Thyroid gland (tissue), 4 donors: ENCODE results near the gene VASH1. TPM values are rescaled to one million over a fixed set of nuclear protein-coding genes. Genes with fewer than 3 reads are reported as not detected.

Source experiments
- DNase-seq, 2 donors: peaks; one replicate each; pipeline ENCODE4 v3.0.0-alpha.2; 2019
- H3K27ac ChIP-seq, 3 donors: fragments of 200-600 bp; sonication (generic); 1 replicate in 2 of 3; 2 replicates in 1 of 3; pipeline ENCODE4 v1.5.1; 2016 to 2019; ENCODE audit warnings: mild to moderate bottlenecking in 1 of 3, moderate library complexity in 1 of 3
- H3K27me3 ChIP-seq: fragments of 200-600 bp; sonication (generic); one replicate; pipeline ENCODE4 v1.5.1; 2019
- H3K36me3 ChIP-seq, 2 donors: fragments of 200-600 bp; sonication (generic); one replicate each; pipeline ENCODE4 v1.5.1; 2016 to 2019
- H3K4me1 ChIP-seq, 2 donors: fragments of 200-600 bp; sonication (generic); one replicate each; pipeline ENCODE4 v1.5.1; 2017 to 2019
- H3K4me3 ChIP-seq, 3 donors: fragments of 200-600 bp; sonication (generic); replicated peaks in 1 of 3; 1 replicate in 2 of 3; 2 replicates in 1 of 3; pipeline ENCODE4 v1.5.1; 2016; ENCODE audit warnings: mild to moderate bottlenecking in 1 of 3
- H3K9me3 ChIP-seq: fragments of 200-600 bp; sonication (generic); one replicate; pipeline ENCODE4 v1.5.1; 2017
- CTCF ChIP-seq, 6 experiments: fragments of 200-600 bp in 3 of 6; fragments of 450-650 bp in 3 of 6; sonication (generic) in 3 of 6; IDR thresholded peaks; one replicate each; pipeline ENCODE4 v1.5.1; 2016 to 2019; ENCODE audit warnings: antibody characterized with exemption in 6 of 6, mild to moderate bottlenecking in 2 of 6, inconsistent platforms in 1 of 6, moderate library complexity in 1 of 6
- POLR2A ChIP-seq, 2 donors: fragments of 450-650 bp; IDR thresholded peaks; one replicate each; pipeline ENCODE4 v1.6.1; 2017; ENCODE audit warnings: antibody characterized with exemption in 2 of 2, mild to moderate bottlenecking in 2 of 2, moderate library complexity in 1 of 2
- WGBS, 2 donors: methylation state at CpG; one replicate each; pipeline ENCODE4 v1.1.5; 2017; 5-methylcytosine and 5-hydroxymethylcytosine counted together
- intact Hi-C: fragments of 100-400 bp; cut with DNase I; formaldehyde crosslinking; loops from one replicate; pipeline ENCODE4 v1.15.1; 2023
- total RNA-seq, 4 donors: library from RNA; depleted of rRNA; stranded (reverse); fragments of >200 nt; gene quantifications; one replicate each; pipeline ENCODE4 v1.2.3, GENCODE V29; 2016

VASH1 gene
- total RNA-seq, 4 donors from 2014 or later = 2.3 to 5.0 (median 3.1) TPM

GRCh38 chr14:76776428-76777251 lies 15.4 kb downstream of the VASH1 start:
- TF ChIP-seq CTCF (IDR thresholded peaks at IDR 0.05) = no peak
- no peak for TF ChIP-seq POLR2A (IDR thresholded peaks at IDR 0.05)
- H3K4me3 ChIP-seq = no peak overlapping the region
- H3K9me3 ChIP-seq = no peaks in the 10 kb centered on the region
- peaks cover 0 to 22% of the 10 kb centered on the region in 2 donors for H3K4me1 ChIP-seq
- intact Hi-C loops = no loop called here
- no peak overlapping the region for H3K27ac ChIP-seq
- peaks cover 0 to 1% of the 10 kb centered on the region in 2 donors for H3K36me3 ChIP-seq
- DNase-seq = no peak
- no peaks in the 10 kb centered on the region for H3K27me3 ChIP-seq
- 74 to 79% methylated on average over 5 to 6 of the region's 10 CpGs for WGBS, 2 donors

GRCh38 chr14:76777721-76778120 lies 16.5 kb downstream of the VASH1 start:
- TF ChIP-seq POLR2A (IDR thresholded peaks at IDR 0.05) (no peak), CTCF (IDR thresholded peaks at IDR 0.05) (no peak)
- H3K36me3 ChIP-seq = peaks cover 6 to 11% of the 10 kb centered on the region in 2 donors
- peaks cover 0 to 14% of the 10 kb centered on the region in 2 donors for H3K4me1 ChIP-seq
- intact Hi-C loops = no loop called here
- WGBS, 2 donors = 64 to 77% methylated on average over 9 of the region's 9 CpGs
- no peak overlapping the region for H3K4me3 ChIP-seq
- no peaks in the 10 kb centered on the region for H3K27me3 ChIP-seq
- H3K27ac ChIP-seq = no peak overlapping the region
- DNase-seq = no peak
- H3K9me3 ChIP-seq = no peaks in the 10 kb centered on the region

- no peak overlapping the region for H3K4me3 ChIP-seq
- WGBS, 2 donors = 85 to 89% methylated on average over 15 to 16 of the region's 16 CpGs
- no peak for DNase-seq
- intact Hi-C loops = no loop called here
- no peaks in the 10 kb centered on the region for H3K9me3 ChIP-seq
- H3K27ac ChIP-seq = no peak overlapping the region
- no peak for TF ChIP-seq POLR2A (IDR thresholded peaks at IDR 0.05)
- no peak for TF ChIP-seq CTCF (IDR thresholded peaks at IDR 0.05)
- no peaks in the 10 kb centered on the region for H3K27me3 ChIP-seq
- peaks cover 0 to 8% of the 10 kb centered on the region in 2 donors for H3K4me1 ChIP-seq
- H3K36me3 ChIP-seq = peaks cover 6 to 11% of the 10 kb centered on the region in 2 donors
Observed at GRCh38 chr14:76778546-76779215, 17.4 kb downstream of the VASH1 start.

GRCh38 chr14:76779221-76780057 lies 18.2 kb downstream of the VASH1 start:
- Histone ChIP-seq H3K27ac (no peak overlapping the region), H3K27me3 (no peaks in the 10 kb centered on the region), H3K9me3 (no peaks in the 10 kb centered on the region), H3K4me1 (peaks cover 0 to 5% of the 10 kb centered on the region in 2 donors), H3K4me3 (no peak overlapping the region), H3K36me3 (peaks cover 6 to 11% of the 10 kb centered on the region in 2 donors)
- intact Hi-C loops = loop anchor here (10.0 kb wide), 1 partner anchor 75 kb away; no protein-coding TSS in a partner anchor
- WGBS, 2 donors = 86 to 93% methylated on average over 7 of the region's 7 CpGs
- DNase-seq = no peak
- TF ChIP-seq CTCF (IDR thresholded peaks at IDR 0.05) (no peak), POLR2A (IDR thresholded peaks at IDR 0.05) (no peak)
